Mucosa of rectum (tissue), 2 donors: ENCODE data around the gene CD244.

ENCODE experiments used
- H3K27ac ChIP-seq, 2 donors: one replicate each; pipeline ENCODE4 v1.7.0; 2013; ENCODE audit warnings: inconsistent platforms in 2 of 2, low read depth in 2 of 2, low read length in 2 of 2
- H3K27me3 ChIP-seq, 2 donors: one replicate each; pipeline ENCODE4 v1.7.0; 2013; ENCODE audit warnings: low read length in 2 of 2; ENCODE audit not compliant: control insufficient read depth in 2 of 2, insufficient read depth in 2 of 2
- H3K36me3 ChIP-seq, 2 donors: one replicate each; pipeline ENCODE4 v1.7.0; 2013; ENCODE audit warnings: low read length in 2 of 2; ENCODE audit not compliant: control insufficient read depth in 2 of 2, insufficient read depth in 2 of 2
- H3K4me1 ChIP-seq, 2 donors: one replicate each; pipeline ENCODE4 v1.7.0; 2013; ENCODE audit warnings: low read length in 2 of 2, mild to moderate bottlenecking in 1 of 2; ENCODE audit not compliant: control insufficient read depth in 2 of 2, insufficient read depth in 2 of 2
- H3K4me3 ChIP-seq, 2 donors: one replicate each; pipeline ENCODE4 v1.7.0; 2013; ENCODE audit warnings: low read length in 2 of 2
- H3K9ac ChIP-seq, 2 donors: one replicate each; pipeline ENCODE4 v1.7.0; 2013; ENCODE audit warnings: low read length in 2 of 2, low read depth in 1 of 2, mild to moderate bottlenecking in 1 of 2
- H3K9me3 ChIP-seq, 2 donors: one replicate each; pipeline ENCODE4 v1.7.0; 2013; ENCODE audit warnings: low read length in 2 of 2; ENCODE audit not compliant: control insufficient read depth in 2 of 2
- donor health status: healthy.
- donor health status: Normal muscosa, but diverticular disease.

Gene CD244

GRCh38 chr1:160864173-160864572 is 1.5 kb upstream of the CD244 start:
- Histone ChIP-seq H3K27me3 (no peaks in the 10 kb centered on the region), H3K9ac (no peak overlapping the region), H3K4me3 (no peak overlapping the region), H3K9me3 (no peaks in the 10 kb centered on the region), H3K27ac (no peak overlapping the region), H3K4me1 (peaks cover 0 to 5% of the 10 kb centered on the region in 2 donors), H3K36me3 (no peaks in the 10 kb centered on the region)

- Histone ChIP-seq H3K36me3 (no peaks in the 10 kb centered on the region), H3K4me1 (peaks cover 0 to 8% of the 10 kb centered on the region in 2 donors), H3K9me3 (no peaks in the 10 kb centered on the region)
Measured at GRCh38 chr1:160863774-160864131, 1.1 kb upstream of the CD244 start.

DNA sequence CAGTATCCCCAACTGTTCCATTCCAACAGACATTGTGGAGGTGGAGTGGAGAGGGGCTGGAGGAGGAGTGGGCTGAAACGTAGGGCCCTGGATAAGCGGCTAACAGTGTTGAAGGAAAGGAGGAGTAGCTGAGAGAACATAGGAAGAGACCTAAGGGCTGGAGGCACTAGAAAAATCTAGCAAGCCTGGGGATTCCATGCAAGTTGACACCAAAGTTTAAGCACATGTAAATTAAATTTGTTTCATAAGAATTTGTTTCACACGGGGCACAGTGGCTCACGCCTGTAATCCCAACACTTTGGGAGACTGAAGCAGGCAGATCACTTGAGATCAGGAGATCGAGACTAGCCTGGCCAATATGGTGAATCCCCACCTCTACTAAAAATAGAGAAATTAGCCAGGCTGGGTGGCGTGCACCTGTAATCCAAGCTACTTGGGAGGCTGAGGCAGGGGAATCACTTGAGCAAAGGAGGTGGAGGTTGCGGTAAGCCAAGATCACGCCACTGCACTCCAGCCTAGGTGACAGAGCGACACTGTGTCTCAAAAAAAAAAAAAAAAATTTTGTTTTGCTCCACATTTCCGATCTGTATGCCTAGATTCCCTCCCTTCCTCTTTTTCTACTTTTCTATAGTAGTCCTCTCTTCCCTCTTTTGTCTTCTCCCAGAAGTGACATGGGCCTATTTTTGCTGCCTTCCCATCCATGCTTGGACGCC is 530 bp upstream of the CD244 start:
- H3K4me1 ChIP-seq = peaks cover 0 to 10% of the 10 kb centered on the region in 2 donors
- H3K9me3 ChIP-seq = no peaks in the 10 kb centered on the region
- H3K27me3 ChIP-seq = no peaks in the 10 kb centered on the region
- peak overlapping the region in 1 of 2 donors; percentile 9 for H3K27ac ChIP-seq
- H3K36me3 ChIP-seq = no peaks in the 10 kb centered on the region
- no peak overlapping the region for H3K9ac ChIP-seq
- H3K4me3 ChIP-seq = no peak overlapping the region

More at GRCh38 chr1:160863774-160864131, 1.1 kb upstream of the CD244 start:
- Histone ChIP-seq H3K4me3 (no peak overlapping the region), H3K27ac (no peak overlapping the region), H3K27me3 (no peaks in the 10 kb centered on the region), H3K9ac (no peak overlapping the region)

DNA sequence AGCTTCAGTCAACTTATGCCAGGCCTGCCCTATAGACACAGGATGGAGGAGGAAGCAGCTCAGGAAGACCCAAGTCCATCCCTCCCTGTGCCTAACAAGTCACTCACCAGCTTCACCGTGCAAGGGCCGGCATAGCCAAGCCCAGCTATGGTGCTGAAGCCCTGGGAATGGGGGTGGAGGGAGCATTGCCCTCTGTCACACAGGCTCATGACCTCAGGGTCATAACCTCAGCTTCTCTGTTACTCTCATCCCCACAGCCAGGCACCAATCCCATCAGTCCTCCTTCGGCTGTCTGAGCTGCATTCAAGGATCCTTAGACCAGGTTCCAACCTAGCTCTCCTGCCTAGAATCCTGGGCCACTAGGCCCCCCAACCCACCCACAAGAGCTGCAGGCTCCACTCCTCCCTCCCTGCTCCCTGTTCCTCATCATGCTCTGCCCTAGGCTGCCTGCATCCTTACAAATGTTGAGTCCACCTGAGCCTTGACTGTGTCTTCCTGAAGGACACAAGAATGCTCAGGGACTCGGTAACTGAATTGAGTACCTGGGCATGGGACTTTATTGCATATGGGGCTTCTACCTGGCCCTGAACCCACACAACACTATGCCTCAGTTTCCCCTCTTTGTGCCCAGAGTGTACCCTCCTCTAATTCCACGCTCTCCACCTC is 1.7 kb downstream of the CD244 start:
- Histone ChIP-seq H3K27ac (no peak overlapping the region), H3K9me3 (no peaks in the 10 kb centered on the region), H3K27me3 (no peaks in the 10 kb centered on the region), H3K4me3 (peak overlapping the region in 1 of 2 donors; percentile 37), H3K9ac (no peak overlapping the region), H3K4me1 (peaks cover 0 to 8% of the 10 kb centered on the region in 2 donors), H3K36me3 (no peaks in the 10 kb centered on the region)

DNA sequence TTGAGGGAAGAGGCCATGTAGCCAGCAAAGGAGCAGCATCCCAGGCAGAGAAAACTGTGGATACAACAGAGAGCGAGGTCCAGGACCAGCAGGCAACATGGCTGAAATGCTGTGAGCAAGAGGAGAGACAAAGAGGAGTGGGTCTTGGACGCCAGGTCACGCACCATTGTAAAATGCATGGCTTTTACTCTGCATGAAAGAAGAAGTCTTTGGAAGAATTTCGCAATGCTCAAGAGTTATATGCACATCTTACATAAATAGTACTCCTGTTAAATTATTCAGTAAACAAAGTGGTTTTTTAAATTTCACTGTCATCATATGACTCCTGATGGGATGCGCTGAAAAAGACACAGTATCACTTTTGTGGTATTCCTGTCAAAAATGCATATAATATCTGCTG is 3.5 kb downstream of the CD244 start:
- Histone ChIP-seq H3K27me3 (no peaks in the 10 kb centered on the region), H3K27ac (peak overlapping the region in 1 of 2 donors; percentile 43), H3K36me3 (no peaks in the 10 kb centered on the region), H3K9me3 (no peaks in the 10 kb centered on the region), H3K4me1 (peaks cover 0 to 8% of the 10 kb centered on the region in 2 donors), H3K9ac (no peak overlapping the region), H3K4me3 (no peak overlapping the region)

GRCh38 chr1:160858507-160858906 is 4.2 kb downstream of the CD244 start:
- no peak overlapping the region for H3K9ac ChIP-seq
- no peaks in the 10 kb centered on the region for H3K27me3 ChIP-seq
- peak overlapping the region in 1 of 2 donors; percentile 13 for H3K4me3 ChIP-seq
- no peaks in the 10 kb centered on the region for H3K9me3 ChIP-seq
- H3K36me3 ChIP-seq = no peaks in the 10 kb centered on the region
- H3K27ac ChIP-seq = peak overlapping the region in 1 of 2 donors; percentile 43
- H3K4me1 ChIP-seq = peaks cover 0 to 8% of the 10 kb centered on the region in 2 donors

- Histone ChIP-seq H3K4me1 (peaks cover 0 to 6% of the 10 kb centered on the region in 2 donors), H3K4me3 (peak overlapping the region in 1 of 2 donors; percentile 13), H3K27ac (peak overlapping the region in 1 of 2 donors; percentile 43), H3K9me3 (no peaks in the 10 kb centered on the region), H3K27me3 (no peaks in the 10 kb centered on the region), H3K36me3 (no peaks in the 10 kb centered on the region), H3K9ac (no peak overlapping the region)
Measured at GRCh38 chr1:160858097-160858496, 4.6 kb downstream of the CD244 start.

DNA sequence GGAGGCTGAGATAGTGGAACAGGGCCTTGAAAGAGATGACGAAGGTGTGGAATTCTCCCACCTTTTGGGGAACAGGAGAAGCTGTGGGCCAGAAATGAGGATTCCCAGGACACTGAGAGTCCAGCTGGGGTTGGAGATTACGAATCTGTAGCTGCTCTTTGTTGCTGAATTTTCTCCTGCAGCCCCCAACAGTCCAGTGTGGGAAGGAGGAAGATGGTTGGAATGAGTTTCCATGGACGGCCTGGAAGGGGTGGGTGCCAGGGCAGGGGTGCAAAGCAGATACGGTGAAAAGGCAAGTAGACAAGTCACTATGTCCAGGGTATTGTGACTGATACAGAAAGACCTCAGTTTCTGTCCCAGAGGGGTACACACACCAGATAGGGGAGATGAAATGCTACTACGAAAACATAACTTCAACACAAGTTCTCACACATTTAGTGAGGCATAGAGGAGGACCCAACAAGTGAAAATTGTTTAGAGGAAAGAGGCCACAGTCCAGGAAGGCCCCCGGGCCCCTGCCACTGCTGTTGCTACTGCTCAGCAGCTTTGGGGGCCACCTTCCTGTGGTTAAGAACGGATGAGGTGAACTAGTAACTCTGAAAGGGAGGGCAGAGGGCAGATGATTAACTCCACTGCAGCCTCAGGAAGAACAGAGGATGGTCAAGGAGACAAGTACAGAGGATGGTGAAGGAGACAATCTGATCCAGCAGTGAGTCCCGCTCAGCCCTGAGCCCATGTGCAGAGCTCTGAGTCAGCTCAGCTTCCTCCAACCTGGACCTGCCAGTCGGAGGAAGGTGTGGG is 7.3 kb downstream of the CD244 start:
- Histone ChIP-seq H3K9me3 (no peaks in the 10 kb centered on the region), H3K36me3 (no peaks in the 10 kb centered on the region), H3K9ac (no peak overlapping the region), H3K4me3 (no peak overlapping the region), H3K27me3 (no peaks in the 10 kb centered on the region), H3K4me1 (peaks cover 0 to 5% of the 10 kb centered on the region in 2 donors), H3K27ac (no peak overlapping the region)

- peaks cover 0 to 2% of the 10 kb centered on the region in 2 donors for H3K4me1 ChIP-seq
- H3K4me3 ChIP-seq = no peak overlapping the region
- no peaks in the 10 kb centered on the region for H3K36me3 ChIP-seq
- no peaks in the 10 kb centered on the region for H3K9me3 ChIP-seq
- no peak overlapping the region for H3K9ac ChIP-seq
- no peak overlapping the region for H3K27ac ChIP-seq
- H3K27me3 ChIP-seq = no peaks in the 10 kb centered on the region
Measured at GRCh38 chr1:160853754-160854153, 8.9 kb downstream of the CD244 start.

GRCh38 chr1:160853014-160853413 is 9.7 kb downstream of the CD244 start:
- no peaks in the 10 kb centered on the region for H3K36me3 ChIP-seq
- no peak overlapping the region for H3K27ac ChIP-seq
- no peak overlapping the region for H3K9ac ChIP-seq
- no peak overlapping the region for H3K4me3 ChIP-seq
- H3K27me3 ChIP-seq = no peaks in the 10 kb centered on the region
- H3K4me1 ChIP-seq = no peaks in the 10 kb centered on the region
- no peaks in the 10 kb centered on the region for H3K9me3 ChIP-seq
